Fibroblast of peridontal ligament (primary cell): ENCODE results near the gene CSNK1G1.
"Not testable (repeated sequence)": the region's sequence is repeated elsewhere in the genome, so short reads cannot be mapped to it uniquely, and the experiment has no call there.

Experiments used
- DNase-seq: peaks from one replicate; pipeline ENCODE4 v3.0.0-alpha.2; 2010; ENCODE audit errors: extremely low read depth

The CSNK1G1 gene

DNA sequence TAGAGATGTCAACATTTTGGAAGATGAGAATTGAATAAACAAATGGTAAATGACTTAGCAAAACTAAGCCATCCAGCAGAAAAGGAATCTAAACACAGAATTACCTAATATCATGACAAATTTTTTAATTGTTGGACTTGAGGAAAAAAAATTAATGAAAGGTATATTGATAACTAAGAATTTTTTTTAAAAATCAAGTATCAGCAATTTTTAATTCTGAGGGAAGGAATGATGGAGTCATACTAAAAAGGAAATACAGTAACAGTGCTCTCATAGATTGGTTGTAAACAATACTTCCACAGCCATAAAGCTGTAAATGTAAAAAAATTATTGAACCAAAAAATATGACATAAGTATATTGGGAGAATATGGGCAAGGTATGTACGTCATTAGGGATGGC lies 68.0 kb downstream of the CSNK1G1 start:
- no peak for DNase-seq

DNA sequence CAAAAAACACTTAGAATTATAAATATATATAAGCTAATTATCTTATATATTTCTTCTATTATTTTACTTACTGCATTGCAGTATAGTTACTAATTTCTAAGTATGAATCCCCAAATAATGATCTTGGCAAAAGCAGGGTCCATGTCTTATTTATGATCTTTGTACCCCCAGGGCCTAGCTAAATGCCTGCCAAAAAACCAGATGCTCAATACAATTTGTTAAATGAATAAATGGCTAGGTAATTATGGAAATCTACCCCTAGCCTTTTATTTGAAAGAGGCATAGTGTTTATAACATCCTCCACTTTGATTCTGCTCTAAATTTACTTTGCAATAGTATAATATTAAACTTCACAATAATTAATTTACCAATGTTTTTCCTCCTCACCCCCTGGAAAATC lies 69.5 kb downstream of the CSNK1G1 start:
- no peak for DNase-seq

DNA sequence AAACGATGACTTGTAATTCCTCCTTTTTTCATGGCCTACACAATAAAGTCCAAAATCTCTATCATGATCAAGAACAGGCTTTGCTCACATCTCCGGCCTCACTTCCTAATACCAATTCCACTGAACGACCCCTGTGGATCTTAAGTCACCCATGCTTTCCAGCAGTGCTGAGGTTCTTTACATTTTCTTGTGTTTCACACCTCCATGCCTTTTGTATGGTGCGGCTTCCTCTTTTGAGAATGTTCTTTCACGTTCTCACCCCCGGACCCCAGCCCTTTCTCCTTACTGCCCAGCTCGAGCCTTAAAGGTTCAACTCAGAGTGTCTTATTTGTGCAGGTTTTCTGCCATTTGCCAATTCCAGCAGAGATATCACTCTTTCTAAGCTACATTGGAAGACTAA lies 70.1 kb downstream of the CSNK1G1 start:
- DNase-seq, result no peak

DNA sequence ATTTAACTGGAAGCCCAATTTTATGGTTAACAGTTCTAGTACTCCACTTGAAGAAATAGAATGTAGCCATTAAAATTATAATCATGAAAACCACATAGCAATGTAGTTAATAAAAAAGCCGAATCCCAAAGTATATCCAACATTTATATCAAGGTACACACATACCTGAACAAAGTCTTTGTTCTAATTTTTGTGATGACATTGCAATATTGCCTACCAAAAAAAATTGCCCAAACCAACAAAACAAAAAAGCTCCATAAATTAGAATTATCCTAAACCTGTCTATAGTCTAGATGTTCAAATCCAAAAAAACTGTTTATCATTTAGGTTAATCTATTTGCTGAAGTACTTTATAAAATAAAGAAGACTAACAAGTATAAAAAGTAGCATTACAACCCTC lies 70.8 kb downstream of the CSNK1G1 start:
- DNase-seq, result no peak

DNA sequence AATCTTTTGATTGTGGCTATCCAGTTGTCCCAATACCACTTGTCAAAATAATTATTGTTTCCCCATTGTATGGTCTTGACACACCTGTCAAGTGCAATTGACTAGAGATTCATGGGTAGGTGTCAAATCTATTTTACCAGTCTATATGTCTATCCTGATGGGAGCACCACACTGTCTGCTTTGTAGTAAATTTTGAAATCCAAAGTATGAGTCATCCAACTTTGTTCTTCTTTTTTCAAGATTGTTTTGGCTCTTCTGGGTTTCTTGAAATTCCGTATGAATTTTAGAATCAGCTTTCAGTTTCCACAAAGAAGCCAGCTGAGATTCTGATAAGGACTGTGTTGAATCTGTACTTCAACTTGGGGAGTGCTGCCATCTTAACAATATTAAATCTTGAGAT lies 71.9 kb downstream of the CSNK1G1 start:
- peak; percentile 83 for DNase-seq

DNA sequence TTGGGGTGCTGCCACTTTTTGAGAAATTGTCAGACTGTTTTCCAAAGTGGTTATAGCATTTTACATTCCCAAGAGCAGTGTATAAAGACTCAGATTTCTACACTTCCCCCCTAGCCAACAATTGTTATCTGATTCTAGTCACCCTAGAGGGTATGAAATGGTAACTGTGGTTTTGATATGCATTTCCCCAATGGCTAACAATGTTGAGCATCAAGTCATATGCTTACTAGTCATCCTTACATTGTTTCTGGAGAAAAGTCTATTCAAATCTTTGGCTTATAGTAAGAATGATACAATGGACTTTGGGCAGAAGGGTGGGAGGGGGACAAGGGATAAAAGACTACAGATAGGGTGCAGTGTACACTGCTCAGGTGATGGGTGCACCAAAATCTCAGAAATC lies 73.3 kb downstream of the CSNK1G1 start:
- peak; percentile 25 for DNase-seq

DNA sequence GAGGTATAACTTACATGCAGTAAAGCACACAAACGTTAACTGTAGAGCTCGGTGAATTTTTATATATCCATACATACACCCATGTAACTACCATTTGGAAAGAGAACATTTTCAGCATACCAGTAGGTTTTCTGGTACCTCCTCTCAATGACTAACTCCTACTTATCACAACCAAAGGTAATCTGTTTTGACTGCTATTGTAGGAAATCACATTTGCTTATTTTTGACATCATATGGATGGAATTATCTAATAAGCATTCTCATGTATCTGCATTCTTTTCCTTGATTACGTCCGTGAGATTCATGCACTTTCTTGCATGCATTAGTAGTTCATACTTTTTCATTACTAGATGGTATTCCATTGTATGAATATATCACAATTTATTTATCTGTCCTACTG lies 76.8 kb downstream of the CSNK1G1 start:
- peak; percentile 36 for DNase-seq

DNA sequence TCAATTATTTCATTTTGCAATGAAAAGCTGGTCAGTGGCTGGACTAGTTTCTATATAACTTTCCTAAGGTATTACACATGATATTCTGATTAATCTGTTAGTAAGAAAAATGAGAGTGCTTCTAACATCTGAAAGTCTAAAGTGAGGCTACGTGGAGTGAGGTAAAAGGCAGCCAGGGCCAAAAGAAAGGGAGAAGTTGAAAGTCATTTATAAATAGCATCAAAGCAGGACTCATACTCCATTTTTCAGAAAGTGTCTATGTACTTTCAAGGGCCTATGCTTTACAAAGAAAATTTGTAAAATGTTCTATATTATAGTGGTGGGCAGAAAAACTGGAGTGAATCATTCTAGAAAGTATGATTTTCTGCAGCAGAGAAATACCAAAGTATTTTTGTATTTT lies 80.0 kb downstream of the CSNK1G1 start:
- DNase-seq, result no peak

DNA sequence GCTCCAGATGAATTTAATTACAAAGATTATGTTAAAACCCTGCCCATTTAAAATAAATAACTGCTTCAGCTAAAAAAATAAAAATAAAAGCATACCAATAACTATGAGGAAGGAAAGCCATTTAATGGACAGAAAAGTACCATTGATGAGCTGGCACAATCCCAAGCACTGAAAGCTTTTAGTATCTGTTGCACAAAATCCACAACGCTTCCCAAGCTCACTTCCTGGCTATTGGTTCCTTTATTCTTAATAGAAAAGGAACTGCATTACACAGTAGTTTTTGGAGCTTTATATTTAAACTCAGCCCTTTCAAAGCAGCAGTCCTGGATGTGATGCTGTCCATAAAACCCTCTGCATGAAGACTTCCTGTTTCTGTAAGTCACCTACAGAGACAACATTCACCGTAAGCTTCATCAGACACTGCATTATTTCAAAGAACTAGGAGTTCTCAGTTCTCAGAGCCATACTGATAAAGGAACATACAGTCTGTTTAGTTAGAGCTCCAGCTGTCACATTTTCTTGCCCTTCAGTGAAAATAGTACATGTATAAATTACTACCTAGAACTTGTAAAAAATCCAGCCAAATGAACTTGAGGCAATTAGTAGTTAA lies 81.5 kb downstream of the CSNK1G1 start:
- no peak for DNase-seq

DNA sequence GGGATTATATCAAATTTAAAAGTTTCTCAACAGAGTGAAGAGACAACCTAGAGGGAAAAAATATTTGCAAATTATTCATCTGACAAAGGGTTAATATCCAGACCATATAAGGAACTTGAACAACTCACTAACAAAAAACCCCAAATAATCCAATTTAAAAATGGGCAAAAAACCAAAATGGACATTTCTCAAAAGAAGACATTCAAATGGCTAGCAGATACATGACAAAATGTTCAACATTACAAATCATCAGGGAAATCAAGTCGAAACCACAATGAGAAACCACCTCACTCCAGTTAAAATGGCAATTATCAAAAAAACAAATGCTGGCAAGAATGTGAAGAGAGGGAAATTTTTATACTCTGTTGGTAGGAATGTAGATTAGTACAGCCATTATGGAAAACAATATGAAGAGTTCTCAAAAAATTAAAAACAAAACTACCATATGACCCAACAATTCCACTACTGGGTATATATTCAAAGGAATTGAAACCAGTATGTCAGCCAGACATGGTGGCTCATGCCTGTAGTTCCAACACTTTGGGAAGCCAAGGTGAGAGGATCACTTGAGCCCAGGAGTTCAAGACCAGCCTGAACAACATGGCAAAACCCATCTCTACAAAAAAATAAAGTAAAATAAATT lies 88.5 kb downstream of the CSNK1G1 start:
- DNase-seq, result peak; percentile 50

DNA sequence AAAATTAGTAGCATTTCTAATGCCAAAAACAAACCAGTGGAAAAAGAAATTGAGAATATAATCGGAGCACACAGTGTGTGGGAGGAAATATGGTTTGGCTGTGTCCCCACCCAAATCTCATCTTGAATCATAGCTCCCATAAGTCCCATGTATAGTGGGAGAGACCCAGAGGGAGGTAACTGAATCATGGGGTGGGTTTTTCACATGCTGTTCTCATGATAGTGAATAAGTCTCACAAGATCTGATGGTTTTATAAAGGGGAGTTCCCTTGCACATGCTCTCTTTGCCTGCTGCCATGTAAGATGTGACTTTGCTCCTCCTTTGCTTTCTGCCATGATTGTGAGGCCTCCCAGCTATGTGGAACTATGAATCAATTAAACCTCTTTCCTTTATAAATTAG lies 90.8 kb downstream of the CSNK1G1 start:
- not testable (repeated sequence) for DNase-seq

DNA sequence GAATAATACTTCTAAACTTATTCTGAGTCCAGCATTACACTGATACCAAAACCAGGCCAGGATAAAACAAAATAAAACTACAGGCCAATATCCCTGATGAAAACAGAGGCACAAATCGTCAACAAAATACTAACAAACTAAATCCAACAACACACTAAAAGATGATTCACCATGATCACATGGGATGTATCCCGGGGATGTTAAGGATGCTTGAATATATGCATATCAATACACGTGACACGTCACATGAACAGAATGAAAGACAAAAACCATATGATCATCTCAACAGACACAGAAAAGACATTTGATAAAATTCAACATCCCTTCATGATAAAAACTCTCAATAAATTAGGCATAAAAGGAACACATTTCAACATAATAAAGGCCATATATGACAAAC lies 91.5 kb downstream of the CSNK1G1 start:
- DNase-seq, result no peak

DNA sequence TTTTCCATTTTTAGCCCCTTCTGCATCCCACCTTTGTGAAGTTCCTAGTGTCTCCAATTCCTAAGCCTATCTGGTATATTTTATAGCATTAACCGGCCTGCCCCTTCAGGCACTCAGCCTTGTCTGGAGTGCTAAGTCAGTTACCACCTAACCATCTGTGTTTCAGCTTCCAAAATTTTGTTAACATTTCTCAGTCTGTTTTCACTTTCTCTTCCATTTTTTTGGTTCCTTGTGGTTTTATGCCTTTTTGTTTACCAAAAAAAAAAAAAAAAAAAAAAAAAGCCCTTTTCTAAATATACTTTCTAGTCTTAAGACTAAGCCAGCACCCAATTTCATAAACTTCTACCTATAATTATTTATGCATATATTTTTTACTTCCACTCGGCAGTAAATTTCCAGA lies 92.4 kb downstream of the CSNK1G1 start:
- DNase-seq, result peak; percentile 62

DNA sequence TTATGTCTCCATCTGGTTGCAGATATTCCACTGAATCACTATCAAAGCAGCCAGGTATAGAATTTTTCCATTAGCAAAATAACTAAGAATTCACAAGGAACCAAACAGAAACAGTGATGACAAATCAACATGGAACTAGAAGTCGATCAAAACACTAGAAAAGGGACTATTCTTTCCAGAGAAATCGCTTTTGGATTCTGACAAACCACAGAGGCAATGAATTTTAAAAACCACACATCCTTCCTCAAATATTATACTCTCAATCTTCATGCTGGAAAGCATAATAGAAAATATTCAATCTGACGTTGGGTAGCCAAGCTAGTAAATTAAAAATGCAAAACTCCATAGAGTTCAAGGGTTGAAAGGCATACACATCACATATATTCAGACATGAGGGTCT lies 99.9 kb downstream of the CSNK1G1 start:
- no peak for DNase-seq

DNA sequence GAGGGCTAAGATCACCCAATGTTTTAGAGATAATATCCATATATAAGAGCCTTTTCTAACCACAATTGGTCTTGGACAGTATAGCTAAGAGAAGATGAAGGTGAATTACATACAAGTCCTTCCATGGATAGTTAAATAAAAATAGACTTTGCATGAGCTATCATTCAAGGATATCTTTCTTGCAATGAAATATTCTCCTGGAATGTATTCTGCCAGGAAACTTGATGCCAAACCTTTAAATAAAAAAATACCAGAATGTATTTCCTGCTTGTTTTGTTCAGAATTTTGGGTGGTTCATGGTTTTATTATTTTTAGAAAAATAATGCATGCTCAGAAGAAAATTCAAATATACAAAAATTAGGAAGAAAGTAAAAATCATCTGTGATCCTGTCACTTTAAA lies 104.3 kb downstream of the CSNK1G1 start:
- DNase-seq, result no peak

DNA sequence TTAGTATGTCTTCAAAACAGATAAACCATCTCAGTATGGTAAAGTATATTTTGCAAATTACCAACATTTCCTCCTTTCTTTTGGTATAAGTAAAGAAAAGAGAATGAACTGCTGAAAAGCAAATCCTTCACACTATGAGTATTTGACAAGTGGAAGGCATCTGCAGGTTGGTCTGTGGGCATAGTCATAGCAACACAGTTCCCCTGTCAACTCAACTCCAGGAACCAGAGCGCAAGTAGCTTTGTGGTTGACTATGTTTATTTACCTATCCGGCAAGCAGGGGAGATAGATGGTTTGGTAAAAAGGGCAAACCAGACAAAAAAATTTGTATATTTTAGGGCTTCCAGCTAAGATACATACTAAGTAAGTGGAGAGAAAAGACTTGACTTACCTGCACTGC lies 104.9 kb downstream of the CSNK1G1 start:
- no peak for DNase-seq

DNA sequence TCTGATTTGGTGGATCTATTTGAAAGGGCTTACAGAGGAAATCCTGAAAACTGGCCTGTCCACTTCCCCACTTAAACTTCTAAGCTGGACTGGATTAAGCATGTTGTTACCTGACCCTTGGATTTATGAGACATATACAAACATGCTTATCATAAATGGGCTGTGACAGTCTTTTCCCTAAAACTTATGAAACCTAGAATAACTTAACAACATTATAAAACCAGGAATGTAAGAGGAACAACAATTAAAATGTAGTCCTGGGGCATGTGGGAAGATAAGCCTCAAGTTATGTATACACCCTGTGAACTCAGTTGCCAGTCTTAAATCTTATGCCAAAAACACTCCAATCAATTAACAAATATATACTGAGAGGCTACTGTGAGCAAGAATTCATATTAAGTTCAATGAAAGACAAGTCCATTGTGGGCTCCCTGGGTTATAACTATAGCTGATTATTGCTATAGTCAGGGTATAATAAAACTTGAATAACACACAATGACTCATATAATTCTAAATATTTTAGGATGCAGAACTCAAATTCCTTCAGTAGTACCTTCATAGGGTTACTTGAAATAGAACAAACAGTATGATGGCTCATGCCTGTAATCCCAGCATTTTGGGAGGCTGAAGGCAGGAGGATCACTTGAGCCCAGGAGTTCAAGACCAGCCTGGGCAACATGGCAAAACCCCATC lies 105.9 kb downstream of the CSNK1G1 start:
- no peak for DNase-seq

DNA sequence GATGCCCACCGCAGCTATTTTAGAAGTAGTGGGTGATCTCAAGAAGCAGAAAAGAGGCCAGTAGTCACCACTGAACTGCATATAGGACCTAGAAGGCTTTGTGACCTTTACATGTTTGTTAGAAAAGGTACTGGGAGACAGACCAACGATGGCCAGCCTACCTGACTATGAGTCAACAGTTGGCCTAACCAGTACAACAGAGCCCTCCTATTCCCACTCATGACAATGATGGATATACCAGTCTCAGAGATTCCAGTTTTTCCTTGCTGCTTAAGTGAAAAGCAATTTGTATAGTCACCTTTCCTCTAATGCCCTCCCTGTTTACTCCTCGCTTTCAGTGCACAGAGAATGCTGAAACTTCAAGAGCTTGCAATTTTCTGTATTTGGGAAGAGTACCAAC lies 106.6 kb downstream of the CSNK1G1 start:
- DNase-seq, result no peak

DNA sequence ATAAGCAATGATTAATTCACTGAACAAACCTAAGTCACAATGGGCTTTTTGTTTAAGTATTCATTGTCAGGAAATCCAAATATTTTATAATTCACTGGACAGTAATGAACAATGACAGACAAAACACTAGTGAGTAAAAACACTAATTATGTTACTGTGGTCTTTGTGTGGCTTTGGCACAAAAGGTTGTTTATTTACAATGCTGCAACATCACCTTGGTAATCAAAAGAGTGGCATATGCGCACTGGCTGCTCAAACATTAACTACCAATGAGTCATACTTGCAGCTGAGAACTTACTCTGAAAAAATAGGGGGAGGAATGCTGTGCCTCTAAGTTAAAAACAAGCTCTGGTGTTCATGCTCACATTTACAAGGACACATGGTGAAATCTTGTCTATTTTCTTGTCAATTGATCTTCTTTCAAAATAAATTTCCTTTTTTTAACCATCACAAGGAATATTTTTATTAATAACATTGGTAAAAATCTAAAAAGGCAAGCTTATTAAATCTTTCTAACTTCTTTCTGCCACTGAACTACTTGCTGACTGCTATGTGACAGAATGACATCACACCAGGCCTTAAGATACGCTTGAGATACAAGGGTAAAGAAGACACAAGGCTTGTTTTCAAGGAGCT lies 107.9 kb downstream of the CSNK1G1 start:
- peak; percentile 91 for DNase-seq

DNA sequence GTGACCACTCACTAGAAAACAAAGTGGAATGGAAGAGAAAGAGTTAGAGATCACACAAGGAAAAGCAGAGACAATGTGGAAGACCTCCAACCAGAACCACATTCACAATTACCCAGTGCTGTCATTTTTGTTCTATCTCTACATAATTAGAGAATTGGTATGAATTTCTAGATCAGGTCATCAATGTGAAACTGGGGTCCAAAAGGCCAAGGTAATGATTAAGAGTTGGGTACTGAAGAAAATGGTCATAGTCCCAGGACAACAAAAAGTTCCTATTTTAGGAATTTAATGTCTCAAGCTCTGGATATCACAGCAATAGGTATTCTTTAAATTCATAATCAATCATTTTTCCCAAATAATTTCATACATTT lies 108.5 kb downstream of the CSNK1G1 start:
- DNase-seq, result no peak

DNA sequence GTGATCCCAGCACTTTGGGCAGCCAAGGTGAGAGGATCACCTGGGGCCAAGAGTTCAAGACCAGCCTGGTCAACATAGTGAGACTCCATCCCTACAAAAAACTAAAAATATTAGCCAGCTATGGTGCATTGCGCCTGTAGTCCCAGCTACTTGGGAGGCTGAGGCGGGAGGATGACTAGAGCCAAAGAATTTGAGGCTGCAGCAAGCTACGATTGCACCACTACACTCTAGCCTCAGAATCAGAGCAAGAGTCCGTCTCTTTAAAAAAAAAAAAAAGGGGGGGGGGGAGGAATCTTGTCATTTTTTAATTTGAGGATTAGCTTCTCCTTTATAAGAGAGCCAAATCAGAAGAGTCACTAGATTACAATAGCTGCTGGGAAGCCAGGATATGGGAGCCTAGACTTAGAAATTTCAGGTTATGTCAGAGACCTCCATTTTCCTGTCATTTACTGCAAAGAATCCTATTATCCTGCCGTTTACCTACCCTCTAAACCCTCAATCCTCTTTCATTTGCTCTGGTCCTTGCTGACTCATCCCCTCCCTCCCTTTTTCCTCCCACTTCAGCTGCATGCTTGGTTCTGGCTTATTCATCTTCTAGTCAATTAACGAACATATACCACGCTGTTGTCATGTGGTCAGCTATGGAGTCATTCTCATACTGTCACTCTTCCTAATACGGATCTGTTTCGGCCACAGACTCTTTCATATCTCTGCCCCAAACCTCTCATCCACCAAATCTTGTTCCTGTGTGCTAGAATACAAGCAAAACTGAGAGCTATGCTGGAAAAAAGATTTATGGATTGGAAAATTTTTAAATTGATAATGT lies 109.4 kb downstream of the CSNK1G1 start:
- DNase-seq, result peak; percentile 86

DNA sequence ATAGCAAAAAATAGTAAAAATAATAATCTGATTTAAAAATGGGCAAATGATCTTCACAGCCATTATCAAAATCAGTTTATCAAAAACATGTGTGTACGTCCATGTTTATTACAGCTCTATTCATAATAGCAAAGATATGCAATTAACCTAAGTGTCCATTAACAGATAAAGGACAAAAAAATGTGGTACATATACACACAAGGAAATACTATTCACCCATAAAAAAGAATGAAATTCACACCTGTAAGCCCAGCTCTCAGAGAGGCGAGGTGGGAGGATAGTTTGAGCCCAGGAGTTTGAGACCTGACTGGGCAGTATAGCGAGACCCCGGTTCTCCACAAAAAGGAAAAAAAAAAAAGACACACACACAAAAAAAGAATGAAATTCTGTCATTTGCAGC lies 110.6 kb downstream of the CSNK1G1 start:
- no peak for DNase-seq
